Liver (tissue), 9 donors: ENCODE data around the gene SMYD4. TPM values are rescaled to one million over a fixed set of nuclear protein-coding genes. Genes with fewer than 3 reads are reported as not detected.

ENCODE experiments used
- DNase-seq: peaks from one replicate; pipeline ENCODE4 v3.0.0-alpha.2; 2017; ENCODE audit warnings: low spot score
- H3K27ac ChIP-seq, 2 donors: one replicate each; pipeline ENCODE4 v1.7.0; 2013; ENCODE audit warnings: inconsistent platforms in 2 of 2, low read length in 2 of 2, control low read depth in 1 of 2, low read depth in 1 of 2, mild to moderate bottlenecking in 1 of 2
- H3K27me3 ChIP-seq, 4 donors: one replicate each; pipeline versions ENCODE4 v1.6.1 to v1.7.0; 2013; ENCODE audit warnings: low read length in 3 of 4, inconsistent platforms in 1 of 4, mild to moderate bottlenecking in 1 of 4, moderate library complexity in 1 of 4; ENCODE audit not compliant: control insufficient read depth in 4 of 4, insufficient read depth in 4 of 4
- H3K36me3 ChIP-seq, 4 donors: one replicate each; pipeline versions ENCODE4 v1.6.1 to v1.7.0; 2013; ENCODE audit warnings: low read length in 3 of 4, mild to moderate bottlenecking in 3 of 4, low read depth in 1 of 4, moderate library complexity in 1 of 4; ENCODE audit not compliant: control insufficient read depth in 4 of 4, insufficient read depth in 3 of 4
- H3K4me1 ChIP-seq, 4 donors: one replicate each; pipeline versions ENCODE4 v1.6.1 to v1.7.0; 2013; ENCODE audit warnings: low read length in 3 of 4, mild to moderate bottlenecking in 3 of 4, moderate library complexity in 1 of 4; ENCODE audit not compliant: control insufficient read depth in 4 of 4, insufficient read depth in 4 of 4
- H3K4me3 ChIP-seq, 3 donors: one replicate each; pipeline versions ENCODE4 v1.6.1 to v1.7.0; 2013; ENCODE audit warnings: low read length in 3 of 3, control low read depth in 1 of 3, low read depth in 1 of 3, mild to moderate bottlenecking in 1 of 3
- H3K9ac ChIP-seq, 2 donors: one replicate each; pipeline ENCODE4 v1.7.0; 2013; ENCODE audit warnings: low read length in 2 of 2, mild to moderate bottlenecking in 2 of 2, moderate library complexity in 2 of 2, control low read depth in 1 of 2, low read depth in 1 of 2
- H3K9me3 ChIP-seq, 4 donors: one replicate each; pipeline versions ENCODE4 v1.6.1 to v1.7.0; 2013; ENCODE audit warnings: low read length in 3 of 4; ENCODE audit not compliant: control insufficient read depth in 4 of 4
- EGR1 ChIP-seq, 2 donors: IDR thresholded peaks; 2 replicates each; pipeline ENCODE4 v1.6.1; 2016 to 2018; ENCODE audit warnings: antibody characterized with exemption in 2 of 2, low read depth in 2 of 2
- FOXA1 ChIP-seq: IDR thresholded peaks from 2 replicates; pipeline ENCODE4 v1.6.1; 2016; ENCODE audit warnings: antibody characterized with exemption
- FOXA2 ChIP-seq: IDR thresholded peaks from 2 replicates; pipeline ENCODE4 v1.6.1; 2016; ENCODE audit warnings: antibody characterized with exemption
- GABPA ChIP-seq, 2 donors: IDR thresholded peaks in 1 of 2; conservative IDR thresholded peaks in 1 of 2; 2 replicates each; pipeline ENCODE4 v1.6.1; 2016; ENCODE audit warnings: antibody characterized with exemption in 2 of 2, mild to moderate bottlenecking in 1 of 2, moderate library complexity in 1 of 2
- HNF4A ChIP-seq, 2 donors: conservative IDR thresholded peaks; 2 replicates each; pipeline ENCODE4 v1.6.1; 2016; ENCODE audit warnings: antibody characterized with exemption in 2 of 2, mild to moderate bottlenecking in 2 of 2
- HNF4G ChIP-seq: IDR thresholded peaks from 2 replicates; pipeline ENCODE4 v1.6.1; 2016; ENCODE audit warnings: antibody characterized with exemption
- JUND ChIP-seq, 2 donors: IDR thresholded peaks; 2 replicates each; pipeline ENCODE4 v1.6.1; 2016; ENCODE audit warnings: antibody characterized with exemption in 2 of 2
- NR2F2 ChIP-seq: IDR thresholded peaks from 2 replicates; pipeline ENCODE4 v1.6.1; 2016; ENCODE audit warnings: antibody characterized with exemption
- RAD21 ChIP-seq, 2 donors: IDR thresholded peaks; 2 replicates each; pipeline ENCODE4 v1.6.1; 2016; ENCODE audit warnings: antibody characterized with exemption in 2 of 2, mild to moderate bottlenecking in 2 of 2
- REST ChIP-seq: IDR thresholded peaks from 2 replicates; pipeline ENCODE4 v1.6.1; 2016; ENCODE audit warnings: antibody characterized with exemption, mild to moderate bottlenecking
- RXRA ChIP-seq, 2 donors: IDR thresholded peaks; 2 replicates each; pipeline ENCODE4 v1.6.1; 2017 to 2018; ENCODE audit warnings: antibody characterized with exemption in 2 of 2, mild to moderate bottlenecking in 1 of 2
- SP1 ChIP-seq: IDR thresholded peaks from 2 replicates; pipeline ENCODE4 v1.6.1; 2018; ENCODE audit warnings: antibody characterized with exemption, mild to moderate bottlenecking
- TAF1 ChIP-seq: conservative IDR thresholded peaks from 2 replicates; pipeline ENCODE4 v1.6.1; 2016; ENCODE audit warnings: antibody characterized with exemption, mild to moderate bottlenecking
- YY1 ChIP-seq: IDR thresholded peaks from 2 replicates; pipeline ENCODE4 v1.6.1; 2016; ENCODE audit warnings: antibody characterized with exemption, mild to moderate bottlenecking
- ZBTB33 ChIP-seq: IDR thresholded peaks from 2 replicates; pipeline ENCODE4 v1.6.1; 2016; ENCODE audit warnings: antibody characterized with exemption
- WGBS: extraction: QIAGEN DNeasy Blood & Tissue Kit; methylation state at CpG from one replicate; pipeline ENCODE4 v1.1.7; 2013; 5-methylcytosine and 5-hydroxymethylcytosine counted together
- polyA plus RNA-seq, 2 donors: library from polyadenylated mRNA; stranded (reverse) in 1 of 2; unstranded in 1 of 2; fragments of 200-250 nt in 1 of 2; fragments of >200 nt in 1 of 2; fragmentation: Nextera tagmentation in 1 of 2; extraction: Ambion mirVana in 1 of 2; gene quantifications; one replicate each; pipeline versions ENCODE4 v1.2.1 to v1.2.3, GENCODE V29; 2013 to 2015
- total RNA-seq, 2 donors: library from RNA; depleted of rRNA; stranded (reverse); fragments of >200 nt; gene quantifications; one replicate each; pipeline ENCODE4 v1.2.3, GENCODE V29; 2014
- TF ChIP-seq, protein P1 (sequence below): IDR thresholded peaks from 2 replicates; pipeline ENCODE4 v1.6.1; 2016; ENCODE audit warnings: antibody characterized with exemption
- TF ChIP-seq, protein P2 (sequence below): fragments of 150-350 bp; IDR thresholded peaks from 2 replicates; pipeline ENCODE4 v1.5.1; 2017; ENCODE audit warnings: improper control_type of control experiment, low read depth, low read length; ENCODE audit not compliant: missing input control
- TF ChIP-seq, protein P3 (sequence below): IDR thresholded peaks from 2 replicates; pipeline ENCODE4 v1.6.1; 2016; ENCODE audit warnings: antibody characterized with exemption
- donor health status: healthy.
- donor health status: healthy.
- donor health status: healthy.
- donor health status: healthy.
- donor health status: healthy.

SMYD4 gene
- total and polyA plus RNA-seq, 4 donors: 2.2 to 9.5 (median 5.2) TPM

- Histone ChIP-seq H3K27ac (peak overlapping the region; percentile 47 to 86), H3K27me3 (no peaks in the 10 kb centered on the region), H3K4me3 (no peak overlapping the region), H3K9ac (no peak overlapping the region), H3K9me3 (no peaks in the 10 kb centered on the region), H3K36me3 (peaks cover 1 to 14% (median 8%) of the 10 kb centered on the region in 4 donors), H3K4me1 (peaks cover 0 to 30% (median 15%) of the 10 kb centered on the region in 4 donors)
- TF ChIP-seq HNF4G (no peak), RAD21 (IDR thresholded peaks at IDR 0.05) (peak in 1 of 2 donors; percentile 8), SP1 (peak; percentile 21), GABPA (IDR thresholded peaks at IDR 0.05 in 1 of 2, conservative IDR thresholded peaks at IDR 0.05 in 1 of 2) (no peak), ZBTB33 (no peak), EGR1 (IDR thresholded peaks at IDR 0.05; ENCODE audit: low read depth in 2 of 2) (no peak), YY1 (peak; percentile 18), RXRA (IDR thresholded peaks at IDR 0.05) (peak in 1 of 2 donors; percentile 42), HNF4A (conservative IDR thresholded peaks at IDR 0.05) (no peak), NR2F2 (peak; percentile 29), FOXA2 (no peak), JUND (IDR thresholded peaks at IDR 0.05) (no peak), TAF1 (no peak), FOXA1 (no peak), REST (no peak)
- TF ChIP-seq, protein P1, sequence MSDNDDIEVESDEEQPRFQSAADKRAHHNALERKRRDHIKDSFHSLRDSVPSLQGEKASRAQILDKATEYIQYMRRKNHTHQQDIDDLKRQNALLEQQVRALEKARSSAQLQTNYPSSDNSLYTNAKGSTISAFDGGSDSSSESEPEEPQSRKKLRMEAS: no peak
- TF ChIP-seq, protein P2, sequence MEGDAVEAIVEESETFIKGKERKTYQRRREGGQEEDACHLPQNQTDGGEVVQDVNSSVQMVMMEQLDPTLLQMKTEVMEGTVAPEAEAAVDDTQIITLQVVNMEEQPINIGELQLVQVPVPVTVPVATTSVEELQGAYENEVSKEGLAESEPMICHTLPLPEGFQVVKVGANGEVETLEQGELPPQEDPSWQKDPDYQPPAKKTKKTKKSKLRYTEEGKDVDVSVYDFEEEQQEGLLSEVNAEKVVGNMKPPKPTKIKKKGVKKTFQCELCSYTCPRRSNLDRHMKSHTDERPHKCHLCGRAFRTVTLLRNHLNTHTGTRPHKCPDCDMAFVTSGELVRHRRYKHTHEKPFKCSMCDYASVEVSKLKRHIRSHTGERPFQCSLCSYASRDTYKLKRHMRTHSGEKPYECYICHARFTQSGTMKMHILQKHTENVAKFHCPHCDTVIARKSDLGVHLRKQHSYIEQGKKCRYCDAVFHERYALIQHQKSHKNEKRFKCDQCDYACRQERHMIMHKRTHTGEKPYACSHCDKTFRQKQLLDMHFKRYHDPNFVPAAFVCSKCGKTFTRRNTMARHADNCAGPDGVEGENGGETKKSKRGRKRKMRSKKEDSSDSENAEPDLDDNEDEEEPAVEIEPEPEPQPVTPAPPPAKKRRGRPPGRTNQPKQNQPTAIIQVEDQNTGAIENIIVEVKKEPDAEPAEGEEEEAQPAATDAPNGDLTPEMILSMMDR: no peak
- TF ChIP-seq, protein P3, sequence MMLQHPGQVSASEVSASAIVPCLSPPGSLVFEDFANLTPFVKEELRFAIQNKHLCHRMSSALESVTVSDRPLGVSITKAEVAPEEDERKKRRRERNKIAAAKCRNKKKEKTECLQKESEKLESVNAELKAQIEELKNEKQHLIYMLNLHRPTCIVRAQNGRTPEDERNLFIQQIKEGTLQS: no peak
- DNase-seq: no peak
- 67% methylated on average over 4 of the region's 4 CpGs for WGBS
These were observed 43.8 kb downstream of the SMYD4 start for GRCh38 chr17:1785930-1786329.
